Bone marrow (tissue), 2 donors: ENCODE measurements around the gene TUFT1.

ENCODE experiments used
- DNase-seq, 2 donors: peaks; one replicate each; lab custom pipeline; 2025; lab: John Stamatoyannopoulos, UW

The TUFT1 gene

DNA sequence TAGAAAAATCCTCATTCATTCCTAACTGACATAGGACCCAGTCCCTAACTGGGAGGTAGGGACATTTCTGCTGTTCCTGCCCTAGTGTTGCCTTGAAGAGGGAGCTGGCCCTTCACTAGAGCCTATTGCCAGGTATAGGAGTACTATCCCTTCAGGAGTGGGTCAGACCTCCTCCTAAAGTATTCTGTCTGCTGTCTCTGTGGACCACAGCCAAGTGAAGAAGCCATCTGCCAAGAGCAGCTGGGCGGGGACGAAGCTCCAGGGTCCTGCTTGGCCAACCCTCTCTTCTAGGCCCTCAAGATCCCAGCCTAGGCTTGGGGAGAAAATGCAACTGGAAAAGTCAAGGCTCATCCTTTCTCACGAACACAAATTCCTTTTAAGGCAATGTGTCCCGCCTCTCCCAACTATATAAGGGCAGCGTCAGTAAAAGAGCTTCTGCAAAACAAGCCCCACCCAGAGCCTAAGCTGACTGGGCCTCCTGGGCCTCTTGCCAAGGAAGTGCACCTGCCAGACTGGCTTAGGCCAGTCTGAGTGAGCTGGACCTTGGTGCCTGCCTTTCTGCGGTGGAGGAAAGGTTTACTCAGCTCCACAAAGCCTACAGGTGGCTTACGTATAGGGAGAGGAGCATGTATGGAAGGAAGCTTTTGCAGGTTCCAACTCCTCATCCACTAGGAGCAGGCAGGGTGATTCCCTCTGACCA is 638 bp upstream of the TUFT1 start:
- DNase-seq, result peak in 1 of 2 donors; percentile 54

DNA sequence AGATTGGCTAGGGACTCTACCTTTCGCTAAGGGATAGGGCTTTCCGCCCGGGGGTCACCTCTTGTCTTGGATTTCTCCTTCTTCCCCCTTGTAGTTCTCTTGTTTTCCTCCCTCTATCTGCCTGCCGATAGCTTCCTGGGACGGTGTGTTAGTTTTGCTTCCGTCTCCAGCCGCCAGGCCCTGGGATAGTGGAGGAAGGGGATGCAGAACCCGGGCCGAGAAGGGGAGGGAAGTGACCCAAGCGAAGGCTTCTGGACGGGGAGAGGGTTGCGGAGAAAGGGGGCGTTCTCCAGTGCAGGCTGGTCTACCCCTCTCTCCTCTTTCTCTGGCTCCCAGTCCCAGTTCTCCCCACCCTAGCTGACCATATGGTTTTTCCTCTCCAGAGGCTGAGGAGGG is 871 bp downstream of the TUFT1 start:
- DNase-seq, result no peak

DNA sequence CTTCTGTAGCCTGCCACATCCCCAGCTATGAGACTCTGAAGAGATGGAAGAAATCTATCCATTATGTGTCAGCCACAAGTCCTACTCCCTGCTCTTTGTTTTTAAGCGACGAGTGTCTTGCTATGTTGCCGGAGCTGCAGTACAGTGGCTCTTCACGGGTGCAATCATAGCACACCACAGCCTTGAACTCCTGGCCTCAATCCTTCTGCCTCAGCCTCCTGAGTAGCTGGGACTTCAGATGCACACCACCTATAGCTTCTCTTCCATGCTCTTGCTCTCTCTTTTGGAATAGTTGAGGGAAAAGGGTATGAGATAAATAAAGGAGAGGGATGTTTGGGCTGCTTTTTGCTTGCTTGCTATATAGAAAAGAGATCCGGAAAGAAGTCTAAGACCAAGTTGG is 1.6 kb downstream of the TUFT1 start:
- no peak for DNase-seq

DNA sequence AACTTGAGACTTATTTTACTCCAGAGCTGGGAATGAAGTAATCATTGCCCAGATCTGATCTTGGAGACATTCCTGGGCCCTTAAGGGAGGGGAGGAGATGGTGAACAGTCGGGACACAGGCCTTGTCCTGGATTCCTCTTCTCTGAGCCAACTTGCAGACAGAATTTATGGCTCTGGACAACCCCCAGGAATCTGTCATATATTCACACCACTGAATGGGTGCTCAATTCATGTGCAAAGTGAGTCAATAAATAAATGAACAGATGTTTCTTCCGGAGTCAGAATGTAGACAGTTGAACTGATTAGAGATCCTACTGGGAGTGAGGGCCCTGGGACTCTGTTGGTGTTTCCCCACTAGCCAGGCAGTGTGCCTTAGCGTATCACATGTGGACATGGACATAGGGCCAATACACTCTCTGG is 2.6 kb downstream of the TUFT1 start:
- no peak for DNase-seq

GRCh38 chr1:151545542-151545941 is 5.4 kb downstream of the TUFT1 start:
- DNase-seq, result no peak

- DNase-seq, result no peak
Observed at GRCh38 chr1:151546011-151546925, 6.2 kb downstream of the TUFT1 start.

- no peak for DNase-seq
Observed at GRCh38 chr1:151547119-151547899, 7.2 kb downstream of the TUFT1 start.

DNA sequence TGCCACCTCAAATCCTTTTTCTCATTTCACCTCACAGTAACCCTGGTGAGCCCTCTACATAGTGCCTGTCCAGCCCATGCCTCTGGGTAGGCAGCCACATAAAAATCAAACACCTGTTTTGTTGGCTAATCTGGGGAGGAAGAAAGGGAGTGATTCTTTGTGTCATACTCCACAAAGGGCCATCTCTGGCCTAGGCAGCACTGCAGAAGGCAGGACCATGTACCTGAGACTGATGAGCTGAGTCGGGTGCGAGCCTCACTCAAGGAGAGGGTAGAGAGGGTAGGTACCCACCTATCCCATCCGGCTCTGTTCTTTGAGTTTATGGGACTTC is 7.8 kb downstream of the TUFT1 start:
- no peak for DNase-seq

DNA sequence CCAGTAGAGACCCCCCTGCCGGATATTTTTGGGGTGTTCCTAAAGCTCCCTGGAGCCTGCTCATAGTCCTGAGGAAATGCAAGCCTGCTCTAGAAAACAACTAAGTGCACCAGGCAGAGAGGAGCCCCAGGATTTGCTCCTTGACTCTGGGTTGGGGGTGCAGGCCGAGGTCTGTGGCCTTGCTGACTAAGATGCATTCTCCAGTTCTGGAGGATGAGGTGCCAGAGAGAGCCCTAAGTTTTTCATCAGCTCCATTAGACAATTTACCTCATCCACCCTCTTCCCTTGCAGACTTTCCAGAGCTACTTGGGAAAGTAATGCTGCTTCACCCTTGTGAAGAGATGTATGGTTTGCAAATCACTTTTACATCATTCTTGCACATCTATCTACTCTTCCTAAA is 9.1 kb downstream of the TUFT1 start:
- no peak for DNase-seq

- no peak for DNase-seq
Observed at GRCh38 chr1:151553659-151554058, 13.6 kb downstream of the TUFT1 start.

GRCh38 chr1:151556052-151556451 is 15.9 kb downstream of the TUFT1 start:
- no peak for DNase-seq

- DNase-seq, result no peak
Observed at GRCh38 chr1:151562661-151563060, 22.6 kb downstream of the TUFT1 start.

- no peak for DNase-seq
Observed at GRCh38 chr1:151563376-151563775, 23.3 kb downstream of the TUFT1 start.

DNA sequence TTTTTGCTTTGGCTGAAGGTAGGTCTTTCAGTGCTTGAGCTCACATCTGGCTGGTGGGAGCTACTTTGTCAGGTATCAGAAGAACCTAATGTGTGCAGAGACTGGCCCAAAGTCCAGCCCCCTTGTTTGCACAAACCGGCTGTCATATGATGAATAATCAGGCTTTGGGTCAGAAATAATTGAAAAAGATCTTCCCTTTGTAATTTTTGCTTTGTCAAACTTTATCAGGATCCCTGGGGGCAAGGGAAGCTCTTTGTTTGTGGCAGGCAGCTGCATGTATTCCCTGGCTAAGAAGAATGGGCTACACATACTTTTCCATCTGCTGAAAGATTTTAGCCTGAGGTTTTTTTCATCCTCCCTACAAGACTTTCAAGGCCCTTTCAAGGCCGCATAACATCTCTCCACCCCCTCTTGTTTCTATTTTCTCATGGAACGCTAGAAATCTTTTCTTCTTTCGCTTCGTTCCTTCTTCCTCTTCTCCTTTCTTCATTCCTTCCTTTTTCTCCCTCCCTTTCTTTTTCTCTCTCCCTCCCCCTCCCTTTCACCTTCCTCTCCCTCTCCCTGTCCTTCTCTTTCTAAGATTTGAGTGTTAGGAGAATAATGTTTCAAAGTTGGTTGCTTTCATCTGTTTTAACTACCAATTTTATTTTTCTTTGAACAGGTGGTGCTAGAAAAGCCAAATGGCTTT is 25.5 kb downstream of the TUFT1 start:
- no peak for DNase-seq

- no peak for DNase-seq
Observed at GRCh38 chr1:151568626-151569088, 28.5 kb downstream of the TUFT1 start.

DNA sequence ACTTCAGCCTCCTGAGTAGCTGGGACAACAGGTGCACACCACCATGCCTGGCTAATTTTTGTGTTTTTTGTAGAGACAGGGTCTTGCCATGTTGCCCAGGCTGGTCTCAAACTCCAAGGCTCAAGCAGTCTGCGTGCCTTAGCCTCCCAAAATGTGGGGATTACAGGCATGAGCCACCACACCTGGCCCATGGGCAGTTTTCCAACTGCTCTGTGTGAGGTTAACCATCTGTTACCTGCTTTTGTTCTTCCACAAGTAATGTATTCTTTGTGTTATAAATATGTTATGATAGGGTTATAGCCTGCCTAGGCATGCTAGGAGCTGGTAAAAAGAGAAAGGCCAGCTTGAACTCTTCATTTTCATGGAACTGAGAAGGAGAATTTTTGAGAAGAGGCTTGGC is 30.7 kb downstream of the TUFT1 start:
- DNase-seq, result no peak

DNA sequence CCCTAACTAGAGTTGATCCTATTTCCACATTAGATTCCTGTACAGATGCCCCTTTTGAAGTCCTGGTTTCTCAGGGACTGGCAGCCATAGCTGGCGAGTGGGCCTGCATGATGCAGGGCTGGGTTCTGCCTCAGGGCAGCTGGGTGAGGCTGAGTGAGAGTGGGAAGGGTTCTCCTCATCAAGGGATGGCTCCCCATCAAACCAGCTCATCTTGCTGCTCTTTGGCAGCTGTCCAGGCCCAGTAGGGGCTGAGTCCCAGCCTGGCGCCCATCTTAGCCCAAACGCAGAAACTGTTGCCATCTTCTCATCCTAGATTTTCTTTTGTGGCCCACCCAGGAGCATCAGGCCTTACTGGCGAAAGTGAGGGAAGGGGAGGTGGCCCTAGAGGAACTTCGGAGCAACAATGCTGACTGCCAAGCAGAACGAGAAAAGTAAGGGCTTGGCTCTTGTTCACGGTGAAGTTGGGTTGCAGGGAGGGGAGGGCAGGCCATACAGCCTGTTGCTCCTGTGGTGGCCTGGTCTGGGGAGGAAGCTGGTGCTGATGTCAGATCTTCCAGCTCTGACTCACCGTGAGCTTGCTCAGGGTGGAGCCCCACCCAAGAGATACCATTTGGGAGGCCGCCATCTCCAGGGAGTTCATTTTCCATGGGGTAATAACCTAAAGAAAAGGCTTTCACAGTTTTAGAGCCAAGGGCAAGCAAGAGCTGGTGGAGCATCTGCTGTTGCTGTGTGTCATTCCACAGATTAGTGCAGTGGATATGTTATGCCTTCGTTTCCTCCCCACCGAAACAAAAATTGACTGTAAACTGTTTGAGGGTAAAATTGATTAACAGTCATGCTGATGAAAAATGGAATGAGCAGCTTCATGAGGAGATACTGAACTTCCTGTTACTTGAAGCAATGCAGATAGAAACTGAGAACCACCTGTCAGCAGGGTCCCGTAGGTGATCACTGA is 34.7 kb downstream of the TUFT1 start:
- DNase-seq, result peak in 1 of 2 donors; percentile 6

DNA sequence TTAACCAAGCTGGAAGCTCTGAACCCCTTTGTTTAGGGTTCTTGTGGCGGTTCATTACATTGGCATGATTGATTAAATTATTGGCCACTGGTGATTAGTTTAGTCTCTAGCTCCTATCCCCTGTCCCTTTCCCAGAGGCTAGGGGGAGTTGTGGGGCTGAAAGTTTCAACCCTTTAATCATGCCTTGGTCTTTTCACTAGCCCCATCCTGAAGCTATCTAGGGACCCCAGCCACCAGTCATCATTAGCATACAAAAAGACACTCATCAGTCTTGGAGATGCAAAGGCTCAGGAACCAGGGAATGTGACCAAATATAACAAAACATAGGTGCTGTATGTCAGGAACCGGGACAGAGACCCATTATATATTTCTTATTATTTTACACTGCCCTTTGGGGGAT is 37.1 kb downstream of the TUFT1 start:
- DNase-seq, result no peak

DNA sequence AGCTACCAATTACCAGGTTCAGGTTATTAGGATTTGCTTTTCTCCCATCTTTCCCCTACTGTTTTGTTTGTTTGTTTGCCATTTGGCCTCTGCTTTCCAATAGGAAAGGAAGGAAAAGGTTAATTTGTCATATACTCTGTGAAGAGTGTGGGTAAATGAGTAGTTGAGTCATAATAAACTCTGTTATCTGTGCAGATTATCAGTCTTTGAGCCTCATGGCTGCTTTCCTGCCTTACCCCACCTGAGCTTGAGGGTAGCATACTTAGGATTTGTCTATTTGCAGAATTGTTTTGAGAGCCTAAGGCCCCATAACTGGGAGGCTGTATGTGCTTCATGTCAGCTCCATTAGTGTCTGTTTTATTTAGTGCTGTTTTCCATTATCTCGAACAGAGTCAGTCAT is 38.8 kb downstream of the TUFT1 start:
- no peak for DNase-seq

DNA sequence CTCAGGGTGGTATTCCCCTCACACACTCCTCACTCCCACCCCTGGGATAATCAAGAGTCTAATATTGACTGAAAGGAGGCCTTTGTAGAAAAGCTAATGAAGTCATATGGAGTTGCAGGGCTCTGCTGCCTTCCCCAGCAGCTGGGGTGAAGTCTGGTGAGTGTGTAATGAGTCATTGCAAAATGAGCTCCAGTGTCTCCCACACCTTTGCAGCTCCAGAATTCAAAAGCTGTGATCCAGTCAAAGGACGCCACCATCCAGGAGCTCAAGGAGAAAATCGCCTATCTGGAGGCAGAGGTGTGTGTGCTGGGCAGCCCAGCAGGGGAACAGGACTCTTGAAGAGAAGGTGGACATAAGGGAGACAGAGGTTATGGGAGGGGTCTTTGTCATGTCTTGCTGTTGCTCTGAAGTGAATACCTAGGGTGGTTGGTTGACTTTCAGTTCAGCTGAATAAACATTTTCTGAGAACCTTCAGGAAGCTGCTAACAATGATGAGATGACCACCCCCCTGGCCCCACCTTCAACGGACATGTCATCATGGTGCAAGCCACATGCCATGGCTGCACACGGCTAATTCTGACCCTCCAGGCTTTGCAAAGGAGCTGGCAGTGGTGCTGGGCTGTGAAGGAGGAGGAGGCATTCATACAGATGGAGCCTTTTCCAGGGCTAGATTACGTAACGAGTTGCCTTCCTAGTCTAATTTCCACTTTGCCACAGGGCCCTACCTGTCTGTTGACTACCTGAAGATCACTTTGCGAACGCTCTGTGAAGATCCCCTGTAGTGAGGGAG is 39.5 kb downstream of the TUFT1 start:
- DNase-seq, result no peak
